Trophoblast cell (in vitro differentiated cells and primary cell): ENCODE data around the gene SPTB.
A peak's percentile ranks its signal among the peaks of the same experiment; 100 is the strongest.

ENCODE experiments used
- DNase-seq, 2 donors: peaks; one replicate each; pipeline ENCODE4 v3.0.0-alpha.2; 2016
- H2AFZ ChIP-seq: 2 replicates; pipeline ENCODE4 v1.6.1; 2013; ENCODE audit warnings: low read length, moderate library complexity, mild to moderate bottlenecking; ENCODE audit not compliant: insufficient read depth, poor library complexity
- H2AK5ac ChIP-seq: 2 replicates; pipeline ENCODE4 v1.6.1; 2013; ENCODE audit warnings: mild to moderate bottlenecking, low read length
- H2BK120ac ChIP-seq: 2 replicates; pipeline ENCODE4 v1.6.1; 2013; ENCODE audit warnings: low read length, mild to moderate bottlenecking, moderate library complexity; ENCODE audit not compliant: insufficient read depth, poor library complexity
- H2BK12ac ChIP-seq: 2 replicates; pipeline ENCODE4 v1.6.1; 2013; ENCODE audit warnings: mild to moderate bottlenecking, low read length, moderate library complexity
- H2BK5ac ChIP-seq: 2 replicates; pipeline ENCODE4 v1.6.1; 2013; ENCODE audit warnings: low read length, low read depth, moderate library complexity, mild to moderate bottlenecking; ENCODE audit not compliant: poor library complexity
- H3K14ac ChIP-seq: 2 replicates; pipeline ENCODE4 v1.6.1; 2013; ENCODE audit warnings: mild to moderate bottlenecking, low read length
- H3K18ac ChIP-seq: 2 replicates; pipeline ENCODE4 v1.6.1; 2013; ENCODE audit warnings: mild to moderate bottlenecking, low read length
- H3K23ac ChIP-seq: 2 replicates; pipeline ENCODE4 v1.6.1; 2013; ENCODE audit warnings: low read length
- H3K27ac ChIP-seq: 2 replicates; pipeline ENCODE4 v1.5.1; 2013; ENCODE audit warnings: low read depth, mild to moderate bottlenecking, inconsistent platforms, low read length, moderate library complexity
- H3K27me3 ChIP-seq: 2 replicates; pipeline ENCODE4 v1.6.1; 2013; ENCODE audit warnings: inconsistent platforms, mild to moderate bottlenecking, low read length, moderate library complexity; ENCODE audit not compliant: insufficient read depth
- H3K36me3 ChIP-seq, 2 experiments: 1 replicate in 1 of 2; 2 replicates in 1 of 2; pipeline ENCODE4 v1.6.1; 2013; ENCODE audit warnings: low read length in 2 of 2, mild to moderate bottlenecking in 2 of 2, moderate library complexity in 1 of 2; ENCODE audit not compliant: insufficient read depth in 2 of 2, control insufficient read depth in 1 of 2
- H3K4ac ChIP-seq: 2 replicates; pipeline ENCODE4 v1.6.1; 2013; ENCODE audit warnings: low read depth, mild to moderate bottlenecking, low read length, moderate library complexity
- H3K4me1 ChIP-seq, 2 experiments: 1 replicate in 1 of 2; 2 replicates in 1 of 2; pipeline ENCODE4 v1.6.1; 2013; ENCODE audit warnings: low read length in 2 of 2, mild to moderate bottlenecking in 2 of 2, moderate library complexity in 1 of 2; ENCODE audit not compliant: insufficient read depth in 2 of 2, control insufficient read depth in 1 of 2
- H3K4me2 ChIP-seq: 2 replicates; pipeline ENCODE4 v1.6.1; 2013; ENCODE audit warnings: inconsistent platforms, mild to moderate bottlenecking, low read length, moderate library complexity
- H3K4me3 ChIP-seq: 2 replicates; pipeline ENCODE4 v1.5.1; 2013; ENCODE audit warnings: mild to moderate bottlenecking, low read depth, low read length, inconsistent platforms
- H3K79me1 ChIP-seq: one replicate; pipeline ENCODE4 v1.6.1; 2013; ENCODE audit warnings: low read length
- H3K79me2 ChIP-seq: 2 replicates; pipeline ENCODE4 v1.6.1; 2013; ENCODE audit warnings: low read length, mild to moderate bottlenecking; ENCODE audit not compliant: control insufficient read depth, insufficient read depth, poor library complexity
- H3K9ac ChIP-seq: 2 replicates; pipeline ENCODE4 v1.6.1; 2013; ENCODE audit warnings: mild to moderate bottlenecking, low read length
- H3K9me3 ChIP-seq: 2 replicates; pipeline ENCODE4 v1.6.1; 2013; ENCODE audit warnings: low read depth, mild to moderate bottlenecking, control low read depth, inconsistent platforms, low read length; ENCODE audit not compliant: insufficient read depth
- H4K12ac ChIP-seq: 2 replicates; pipeline ENCODE4 v1.6.1; 2013; ENCODE audit warnings: low read depth, mild to moderate bottlenecking, low read length, moderate library complexity
- H4K8ac ChIP-seq: 2 replicates; pipeline ENCODE4 v1.6.1; 2013; ENCODE audit warnings: low read depth, mild to moderate bottlenecking, low read length, moderate library complexity
- H4K91ac ChIP-seq: one replicate; pipeline ENCODE4 v1.6.1; 2013; ENCODE audit warnings: low read depth, mild to moderate bottlenecking, low read length, moderate library complexity
- WGBS: extraction: QIAGEN DNeasy Blood & Tissue Kit; methylation state at CpG from one replicate; pipeline ENCODE4 v1.1.7; 2013; ENCODE audit warnings: missing lambda C conversion rate; ENCODE audit not compliant: insufficient read length, insufficient coverage; ENCODE audit errors: extremely low coverage; 5-methylcytosine and 5-hydroxymethylcytosine counted together

SPTB gene

GRCh38 chr14:64725261-64725815 is 154.4 kb downstream of the SPTB start:
- Histone ChIP-seq H3K23ac (no peak overlapping the region), H2AFZ (no peak overlapping the region), H3K79me1 (peaks cover 13% of the 10 kb centered on the region), H4K8ac (no peak overlapping the region), H3K4me1 (peaks cover 39 to 54% of the 10 kb centered on the region in 2 experiments), H2AK5ac (no peak overlapping the region), H3K9me3 (peaks cover 2% of the 10 kb centered on the region), H3K79me2 (peaks cover 30% of the 10 kb centered on the region), H2BK120ac (no peak overlapping the region), H3K14ac (no peak overlapping the region), H2BK5ac (no peak overlapping the region), H3K4ac (peak overlapping the region; percentile 75), H3K27ac (peak overlapping the region; percentile 40), H3K18ac (peak overlapping the region; percentile 57), H3K4me3 (no peak overlapping the region), H4K91ac (no peak overlapping the region), H3K36me3 (peaks cover 33 to 40% of the 10 kb centered on the region in 2 experiments), H3K9ac (no peak overlapping the region), H3K4me2 (no peak overlapping the region), H3K27me3 (no peaks in the 10 kb centered on the region), H2BK12ac (no peak overlapping the region), H4K12ac (no peak overlapping the region)
- no peak for DNase-seq
- no CpG with 5 or more reads among the region's 3 CpGs for WGBS

- H4K8ac ChIP-seq: no peak overlapping the region
- H3K9ac ChIP-seq: no peak overlapping the region
- no peak overlapping the region for H3K18ac ChIP-seq
- H3K4me3 ChIP-seq: no peak overlapping the region
- H3K36me3 ChIP-seq: peaks cover 29 to 35% of the 10 kb centered on the region in 2 experiments
- peaks cover 7% of the 10 kb centered on the region for H3K79me1 ChIP-seq
- no peak overlapping the region for H4K12ac ChIP-seq
- no peak overlapping the region for H3K4me2 ChIP-seq
- H3K9me3 ChIP-seq: peaks cover 2% of the 10 kb centered on the region
- no peak overlapping the region for H3K23ac ChIP-seq
- no peak overlapping the region for H3K4ac ChIP-seq
- H3K27ac ChIP-seq: peak overlapping the region; percentile 40
- H3K27me3 ChIP-seq: no peaks in the 10 kb centered on the region
- DNase-seq: peak in 1 of 2 donors; percentile 35
- H2AK5ac ChIP-seq: no peak overlapping the region
- peaks cover 43 to 55% of the 10 kb centered on the region in 2 experiments for H3K4me1 ChIP-seq
- no CpG with 5 or more reads among the region's 1 CpG for WGBS
- H3K79me2 ChIP-seq: peaks cover 32% of the 10 kb centered on the region
- no peak overlapping the region for H2BK12ac ChIP-seq
- no peak overlapping the region for H2BK5ac ChIP-seq
- no peak overlapping the region for H2BK120ac ChIP-seq
- no peak overlapping the region for H2AFZ ChIP-seq
- H3K14ac ChIP-seq: no peak overlapping the region
- H4K91ac ChIP-seq: peak overlapping the region; percentile 7
Observed at GRCh38 chr14:64724578-64724930, 155.2 kb downstream of the SPTB start.

- no peak overlapping the region for H2BK5ac ChIP-seq
- no CpG with 5 or more reads among the region's 15 CpGs for WGBS
- H3K18ac ChIP-seq: peak overlapping the region; percentile 8
- peaks cover 24 to 32% of the 10 kb centered on the region in 2 experiments for H3K36me3 ChIP-seq
- H3K79me2 ChIP-seq: peaks cover 33% of the 10 kb centered on the region
- H2BK12ac ChIP-seq: no peak overlapping the region
- no peak overlapping the region for H3K9ac ChIP-seq
- H3K23ac ChIP-seq: no peak overlapping the region
- DNase-seq: no peak
- H4K8ac ChIP-seq: no peak overlapping the region
- H2BK120ac ChIP-seq: no peak overlapping the region
- H3K9me3 ChIP-seq: peaks cover 2% of the 10 kb centered on the region
- no peak overlapping the region for H2AFZ ChIP-seq
- no peak overlapping the region for H3K4me3 ChIP-seq
- H4K12ac ChIP-seq: no peak overlapping the region
- H3K14ac ChIP-seq: no peak overlapping the region
- no peak overlapping the region for H3K4me2 ChIP-seq
- H2AK5ac ChIP-seq: no peak overlapping the region
- no peak overlapping the region for H4K91ac ChIP-seq
- peaks cover 7% of the 10 kb centered on the region for H3K79me1 ChIP-seq
- H3K4ac ChIP-seq: peak overlapping the region; percentile 13
- no peak overlapping the region for H3K27ac ChIP-seq
- H3K27me3 ChIP-seq: no peaks in the 10 kb centered on the region
- H3K4me1 ChIP-seq: peaks cover 43 to 59% of the 10 kb centered on the region in 2 experiments
Observed at GRCh38 chr14:64723691-64724577, 155.8 kb downstream of the SPTB start.

- peaks cover 38% of the 10 kb centered on the region for H3K79me2 ChIP-seq
- H3K23ac ChIP-seq: no peak overlapping the region
- no peak overlapping the region for H2BK12ac ChIP-seq
- no peak overlapping the region for H3K27ac ChIP-seq
- H4K91ac ChIP-seq: no peak overlapping the region
- H4K8ac ChIP-seq: no peak overlapping the region
- H3K79me1 ChIP-seq: peaks cover 7% of the 10 kb centered on the region
- H2BK5ac ChIP-seq: no peak overlapping the region
- H3K9ac ChIP-seq: no peak overlapping the region
- H2BK120ac ChIP-seq: no peak overlapping the region
- peak overlapping the region; percentile 9 for H3K18ac ChIP-seq
- H3K4ac ChIP-seq: peak overlapping the region; percentile 66
- no peak overlapping the region for H2AFZ ChIP-seq
- no peak overlapping the region for H3K4me3 ChIP-seq
- no peak overlapping the region for H4K12ac ChIP-seq
- H3K36me3 ChIP-seq: peaks cover 19 to 22% of the 10 kb centered on the region in 2 experiments
- no peak overlapping the region for H2AK5ac ChIP-seq
- no peaks in the 10 kb centered on the region for H3K27me3 ChIP-seq
- H3K14ac ChIP-seq: no peak overlapping the region
- DNase-seq: no peak
- peaks cover 46 to 68% of the 10 kb centered on the region in 2 experiments for H3K4me1 ChIP-seq
- H3K9me3 ChIP-seq: peaks cover 2% of the 10 kb centered on the region
- no peak overlapping the region for H3K4me2 ChIP-seq
- no CpG with 5 or more reads among the region's 5 CpGs for WGBS
Observed at GRCh38 chr14:64722842-64723447, 156.8 kb downstream of the SPTB start.
